HepG2 (cell line): ENCODE results near the gene SYNGAP1. TPM values are rescaled to one million over a fixed set of nuclear protein-coding genes. Genes with fewer than 3 reads are reported as not detected.

Source experiments
- HMG20B ChIP-seq: conservative IDR thresholded peaks from 2 replicates; pipeline ENCODE4 v1.6.1; 2016; ENCODE audit warnings: missing genetic modification reagents, missing compliant biosample characterization
- JARID2 ChIP-seq: sonication (generic); formaldehyde crosslinking; IDR thresholded peaks from 2 replicates; pipeline ENCODE4 v1.8.1; 2023; ENCODE audit warnings: missing genetic modification reagents, inconsistent platforms; ENCODE audit not compliant: insufficient replicate concordance
- MEIS2 ChIP-seq: sonication (generic); formaldehyde crosslinking; IDR thresholded peaks from 2 replicates; pipeline ENCODE4 v1.9.0; 2021; ENCODE audit warnings: mild to moderate bottlenecking, missing genetic modification reagents
- MIER3 ChIP-seq: IDR thresholded peaks from 2 replicates; pipeline ENCODE4 v1.6.1; 2016; ENCODE audit warnings: missing compliant biosample characterization, borderline replicate concordance
- NFIB ChIP-seq: sonication (generic); formaldehyde crosslinking; IDR thresholded peaks from 2 replicates; pipeline ENCODE4 v1.9.0; 2021; ENCODE audit warnings: missing genetic modification reagents, mild to moderate bottlenecking, borderline replicate concordance
- SMYD3 ChIP-seq: sonication (generic); formaldehyde crosslinking; IDR thresholded peaks from 2 replicates; pipeline ENCODE4 v1.8.1; 2023; ENCODE audit warnings: mild to moderate bottlenecking, missing genetic modification reagents
- TEF ChIP-seq: sonication (generic); formaldehyde crosslinking; IDR thresholded peaks from 2 replicates; pipeline ENCODE4 v1.5.0; 2020; ENCODE audit warnings: missing genetic modification reagents
- TP53 ChIP-seq: sonication (generic); formaldehyde crosslinking; conservative IDR thresholded peaks from 2 replicates; pipeline ENCODE4 v1.4.0; 2020; ENCODE audit warnings: missing genetic modification reagents
- ZNF34 ChIP-seq: sonication (generic); formaldehyde crosslinking; IDR thresholded peaks from 2 replicates; pipeline ENCODE4 v1.4.0; 2020; ENCODE audit warnings: mild to moderate bottlenecking, missing genetic modification reagents, borderline replicate concordance
- ZNF414 ChIP-seq: sonication (generic); formaldehyde crosslinking; IDR thresholded peaks from 2 replicates; pipeline ENCODE4 v1.5.0; 2020; ENCODE audit warnings: missing genetic modification reagents
- ZNF446 ChIP-seq: sonication (generic); formaldehyde crosslinking; IDR thresholded peaks from 2 replicates; pipeline ENCODE4 v1.5.0; 2020; ENCODE audit warnings: mild to moderate bottlenecking, missing genetic modification reagents
- ZNF747 ChIP-seq: sonication (generic); formaldehyde crosslinking; IDR thresholded peaks from 2 replicates; pipeline ENCODE4 v1.8.1; 2023; ENCODE audit warnings: missing genetic modification reagents, mild to moderate bottlenecking, borderline replicate concordance
- ZNF775 ChIP-seq: sonication (generic); formaldehyde crosslinking; IDR thresholded peaks from 2 replicates; pipeline ENCODE4 v1.4.0; 2020; ENCODE audit warnings: missing genetic modification reagents, mild to moderate bottlenecking, moderate library complexity, borderline replicate concordance
- polyA plus RNA-seq, 8 experiments: library from polyadenylated mRNA; depleted of rRNA in 3 of 8; stranded (reverse) in 7 of 8; unstranded in 1 of 8; fragments of >200 nt; fragmentation: Illumina TruSeq in 4 of 8; extraction: Trizol in 4 of 8; gene quantifications; 2 replicates each; pipeline versions ENCODE4 v1.2.1 to v1.2.3, GENCODE V29; 2011 to 2016; ENCODE audit warnings: low read depth in 4 of 8, missing spikeins in 1 of 8, mixed read lengths in 1 of 8; ENCODE audit not compliant: insufficient read depth in 1 of 8
- total RNA-seq, 5 experiments: library from RNA; depleted of rRNA; stranded (reverse); fragments of >200 nt; fragmentation: Illumina TruSeq; extraction: Trizol; gene quantifications; 2 replicates each; pipeline ENCODE4 v1.2.3, GENCODE V29; 2016; ENCODE audit warnings: low read depth in 1 of 5
- TF ChIP-seq, protein P1 (sequence below): sonication (generic); formaldehyde crosslinking; IDR thresholded peaks from 2 replicates; pipeline ENCODE4 v1.4.0; 2020; ENCODE audit warnings: mild to moderate bottlenecking, missing genetic modification reagents
- TF ChIP-seq, protein P2 (sequence below): sonication (generic); formaldehyde crosslinking; IDR thresholded peaks from 2 replicates; pipeline ENCODE4 v1.5.0; 2020; ENCODE audit warnings: missing genetic modification reagents, mild to moderate bottlenecking, borderline replicate concordance
- TF ChIP-seq, protein P3 (sequence below): sonication (generic); formaldehyde crosslinking; conservative IDR thresholded peaks from 2 replicates; pipeline ENCODE4 v1.4.0; 2020; ENCODE audit warnings: mild to moderate bottlenecking, missing genetic modification reagents, moderate library complexity

SYNGAP1 gene
- total and polyA plus RNA-seq, 2 of the 13 experiments (the other 11 are each of a cell fraction or from before 2014, with no cell fraction given) = 0.75 to 1.1 TPM

- TF ChIP-seq, protein P1, sequence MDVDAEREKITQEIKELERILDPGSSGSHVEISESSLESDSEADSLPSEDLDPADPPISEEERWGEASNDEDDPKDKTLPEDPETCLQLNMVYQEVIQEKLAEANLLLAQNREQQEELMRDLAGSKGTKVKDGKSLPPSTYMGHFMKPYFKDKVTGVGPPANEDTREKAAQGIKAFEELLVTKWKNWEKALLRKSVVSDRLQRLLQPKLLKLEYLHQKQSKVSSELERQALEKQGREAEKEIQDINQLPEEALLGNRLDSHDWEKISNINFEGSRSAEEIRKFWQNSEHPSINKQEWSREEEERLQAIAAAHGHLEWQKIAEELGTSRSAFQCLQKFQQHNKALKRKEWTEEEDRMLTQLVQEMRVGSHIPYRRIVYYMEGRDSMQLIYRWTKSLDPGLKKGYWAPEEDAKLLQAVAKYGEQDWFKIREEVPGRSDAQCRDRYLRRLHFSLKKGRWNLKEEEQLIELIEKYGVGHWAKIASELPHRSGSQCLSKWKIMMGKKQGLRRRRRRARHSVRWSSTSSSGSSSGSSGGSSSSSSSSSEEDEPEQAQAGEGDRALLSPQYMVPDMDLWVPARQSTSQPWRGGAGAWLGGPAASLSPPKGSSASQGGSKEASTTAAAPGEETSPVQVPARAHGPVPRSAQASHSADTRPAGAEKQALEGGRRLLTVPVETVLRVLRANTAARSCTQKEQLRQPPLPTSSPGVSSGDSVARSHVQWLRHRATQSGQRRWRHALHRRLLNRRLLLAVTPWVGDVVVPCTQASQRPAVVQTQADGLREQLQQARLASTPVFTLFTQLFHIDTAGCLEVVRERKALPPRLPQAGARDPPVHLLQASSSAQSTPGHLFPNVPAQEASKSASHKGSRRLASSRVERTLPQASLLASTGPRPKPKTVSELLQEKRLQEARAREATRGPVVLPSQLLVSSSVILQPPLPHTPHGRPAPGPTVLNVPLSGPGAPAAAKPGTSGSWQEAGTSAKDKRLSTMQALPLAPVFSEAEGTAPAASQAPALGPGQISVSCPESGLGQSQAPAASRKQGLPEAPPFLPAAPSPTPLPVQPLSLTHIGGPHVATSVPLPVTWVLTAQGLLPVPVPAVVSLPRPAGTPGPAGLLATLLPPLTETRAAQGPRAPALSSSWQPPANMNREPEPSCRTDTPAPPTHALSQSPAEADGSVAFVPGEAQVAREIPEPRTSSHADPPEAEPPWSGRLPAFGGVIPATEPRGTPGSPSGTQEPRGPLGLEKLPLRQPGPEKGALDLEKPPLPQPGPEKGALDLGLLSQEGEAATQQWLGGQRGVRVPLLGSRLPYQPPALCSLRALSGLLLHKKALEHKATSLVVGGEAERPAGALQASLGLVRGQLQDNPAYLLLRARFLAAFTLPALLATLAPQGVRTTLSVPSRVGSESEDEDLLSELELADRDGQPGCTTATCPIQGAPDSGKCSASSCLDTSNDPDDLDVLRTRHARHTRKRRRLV (CRISPR knock-in tag) = no peak
- TF ChIP-seq NFIB (CRISPR knock-in tag) = no peak
- TF ChIP-seq, protein P2, sequence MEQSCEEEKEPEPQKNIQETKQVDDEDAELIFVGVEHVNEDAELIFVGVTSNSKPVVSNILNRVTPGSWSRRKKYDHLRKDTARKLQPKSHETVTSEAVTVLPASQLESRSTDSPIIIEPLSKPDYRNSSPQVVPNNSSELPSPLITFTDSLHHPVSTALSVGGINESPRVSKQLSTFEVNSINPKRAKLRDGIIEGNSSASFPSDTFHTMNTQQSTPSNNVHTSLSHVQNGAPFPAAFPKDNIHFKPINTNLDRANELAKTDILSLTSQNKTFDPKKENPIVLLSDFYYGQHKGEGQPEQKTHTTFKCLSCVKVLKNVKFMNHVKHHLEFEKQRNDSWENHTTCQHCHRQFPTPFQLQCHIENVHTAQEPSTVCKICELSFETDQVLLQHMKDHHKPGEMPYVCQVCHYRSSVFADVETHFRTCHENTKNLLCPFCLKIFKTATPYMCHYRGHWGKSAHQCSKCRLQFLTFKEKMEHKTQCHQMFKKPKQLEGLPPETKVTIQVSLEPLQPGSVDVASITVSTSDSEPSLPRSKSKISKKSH (CRISPR knock-in tag) = peak; percentile 98
- TF ChIP-seq ZNF446 = peak; percentile 91
- TF ChIP-seq MEIS2 (CRISPR knock-in tag) = peak; percentile 91
- TF ChIP-seq ZNF775 = no peak
- peak; percentile 95 for TF ChIP-seq MIER3 (CRISPR knock-in tag)
- TF ChIP-seq ZNF34 = peak; percentile 92
- no peak for TF ChIP-seq JARID2 (CRISPR knock-in tag)
- TF ChIP-seq HMG20B (CRISPR knock-in tag) = peak; percentile 69; the same call in 1 of the 2 replicates
- peak; percentile 85 for TF ChIP-seq SMYD3 (CRISPR knock-in tag)
- TF ChIP-seq TEF = no peak
- TF ChIP-seq ZNF414 (CRISPR knock-in tag) = peak; percentile 77; the same call in 1 of the 2 replicates
- TF ChIP-seq ZNF747 (CRISPR knock-in tag) = peak; percentile 91; the same call in 1 of the 2 replicates
- TF ChIP-seq, protein P3, sequence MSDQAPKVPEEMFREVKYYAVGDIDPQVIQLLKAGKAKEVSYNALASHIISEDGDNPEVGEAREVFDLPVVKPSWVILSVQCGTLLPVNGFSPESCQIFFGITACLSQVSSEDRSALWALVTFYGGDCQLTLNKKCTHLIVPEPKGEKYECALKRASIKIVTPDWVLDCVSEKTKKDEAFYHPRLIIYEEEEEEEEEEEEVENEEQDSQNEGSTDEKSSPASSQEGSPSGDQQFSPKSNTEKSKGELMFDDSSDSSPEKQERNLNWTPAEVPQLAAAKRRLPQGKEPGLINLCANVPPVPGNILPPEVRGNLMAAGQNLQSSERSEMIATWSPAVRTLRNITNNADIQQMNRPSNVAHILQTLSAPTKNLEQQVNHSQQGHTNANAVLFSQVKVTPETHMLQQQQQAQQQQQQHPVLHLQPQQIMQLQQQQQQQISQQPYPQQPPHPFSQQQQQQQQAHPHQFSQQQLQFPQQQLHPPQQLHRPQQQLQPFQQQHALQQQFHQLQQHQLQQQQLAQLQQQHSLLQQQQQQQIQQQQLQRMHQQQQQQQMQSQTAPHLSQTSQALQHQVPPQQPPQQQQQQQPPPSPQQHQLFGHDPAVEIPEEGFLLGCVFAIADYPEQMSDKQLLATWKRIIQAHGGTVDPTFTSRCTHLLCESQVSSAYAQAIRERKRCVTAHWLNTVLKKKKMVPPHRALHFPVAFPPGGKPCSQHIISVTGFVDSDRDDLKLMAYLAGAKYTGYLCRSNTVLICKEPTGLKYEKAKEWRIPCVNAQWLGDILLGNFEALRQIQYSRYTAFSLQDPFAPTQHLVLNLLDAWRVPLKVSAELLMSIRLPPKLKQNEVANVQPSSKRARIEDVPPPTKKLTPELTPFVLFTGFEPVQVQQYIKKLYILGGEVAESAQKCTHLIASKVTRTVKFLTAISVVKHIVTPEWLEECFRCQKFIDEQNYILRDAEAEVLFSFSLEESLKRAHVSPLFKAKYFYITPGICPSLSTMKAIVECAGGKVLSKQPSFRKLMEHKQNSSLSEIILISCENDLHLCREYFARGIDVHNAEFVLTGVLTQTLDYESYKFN = peak; percentile 72
- no peak; the same call in 1 of the 2 replicates for TF ChIP-seq TP53 (CRISPR knock-in tag)
Measured at GRCh38 chr6:33410050-33410710, 9.7 kb upstream of the SYNGAP1 start (continued).
